HG03354 (cell line): ENCODE measurements around the gene XXYLT1.
"Not testable (repeated sequence)": the region's sequence is repeated elsewhere in the genome, so short reads cannot be mapped to it uniquely, and the experiment has no call there.

ENCODE experiments used
- ATAC-seq: cut with Tn5 transposase; IDR thresholded peaks from one replicate; pipeline ENCODE4 v1.9.1; 2021; ENCODE audit warnings: mild to moderate bottlenecking; ENCODE audit not compliant: unreplicated experiment, poor library complexity, severe bottlenecking

The XXYLT1 gene

DNA sequence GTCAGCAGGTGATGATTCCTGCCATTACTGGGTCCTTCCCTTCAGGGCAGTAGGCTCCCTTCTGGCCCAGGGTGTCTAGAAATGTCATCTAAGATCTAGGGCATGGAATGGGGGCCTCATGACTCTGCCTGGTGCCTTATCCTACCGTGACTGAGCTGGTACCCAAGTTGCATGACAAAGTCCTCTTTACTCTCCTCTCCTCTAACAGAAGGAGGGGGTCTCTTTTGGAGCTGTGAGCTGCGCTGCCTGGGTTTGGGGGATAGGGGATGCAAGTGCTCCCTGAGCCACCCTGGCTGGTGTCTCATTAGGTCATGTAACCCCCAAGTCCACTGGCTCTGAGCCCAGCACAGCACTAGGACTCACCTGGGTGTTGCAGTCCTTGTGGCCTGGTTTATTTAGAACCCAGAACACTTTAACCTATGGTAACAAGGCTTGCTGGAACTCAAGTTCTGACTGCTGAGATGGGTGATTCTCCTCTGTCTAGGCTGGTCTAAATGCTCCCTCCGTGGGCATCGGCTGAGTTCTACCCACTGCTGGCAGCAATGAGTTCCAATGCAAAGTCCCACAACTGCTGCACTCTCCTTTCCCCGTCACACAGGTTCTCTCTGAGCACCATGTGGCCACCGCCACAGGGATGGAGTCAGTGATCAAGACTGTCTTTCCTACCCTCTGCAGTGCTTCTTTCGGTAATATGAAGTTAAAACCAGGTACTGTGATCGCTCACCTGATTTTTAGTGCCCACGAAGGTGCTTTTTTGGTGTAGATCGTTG is 34.0 kb downstream of the XXYLT1 start:
- ATAC-seq = no peak

DNA sequence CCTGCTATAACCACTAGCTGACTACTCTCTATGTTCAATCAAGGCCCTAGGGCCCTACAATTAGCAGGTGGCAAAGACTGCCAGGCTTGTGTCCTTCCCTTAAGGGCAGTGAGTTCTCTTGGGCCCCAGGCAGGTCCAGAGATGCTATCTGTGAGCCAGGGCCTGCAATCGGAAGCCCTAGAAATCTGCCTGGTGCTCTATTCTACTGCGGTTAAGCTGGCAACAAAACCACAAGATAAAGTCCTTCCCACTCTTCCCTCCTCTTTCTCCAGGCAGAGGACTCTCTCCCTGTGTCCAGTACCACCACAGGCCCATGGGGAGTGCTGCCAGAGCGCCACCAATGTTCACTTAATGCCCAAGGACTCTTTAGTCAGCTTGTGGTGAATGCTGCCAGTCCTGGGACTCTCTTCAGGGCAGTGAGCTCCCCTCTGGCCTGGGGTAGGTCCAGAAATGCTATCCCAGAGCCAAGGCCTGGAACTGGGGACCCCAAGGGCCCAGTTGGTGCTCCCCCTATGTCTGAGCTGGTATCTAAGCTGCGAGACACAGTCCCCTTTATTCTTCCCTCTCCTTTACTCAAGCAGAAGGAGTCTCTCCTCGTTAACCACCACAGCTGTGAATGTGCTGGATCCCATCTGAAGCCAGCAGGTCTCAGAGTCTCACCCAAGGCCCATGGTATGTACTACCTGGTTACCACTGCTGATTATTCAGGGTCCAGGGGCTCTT is 34.7 kb downstream of the XXYLT1 start:
- ATAC-seq = no peak

DNA sequence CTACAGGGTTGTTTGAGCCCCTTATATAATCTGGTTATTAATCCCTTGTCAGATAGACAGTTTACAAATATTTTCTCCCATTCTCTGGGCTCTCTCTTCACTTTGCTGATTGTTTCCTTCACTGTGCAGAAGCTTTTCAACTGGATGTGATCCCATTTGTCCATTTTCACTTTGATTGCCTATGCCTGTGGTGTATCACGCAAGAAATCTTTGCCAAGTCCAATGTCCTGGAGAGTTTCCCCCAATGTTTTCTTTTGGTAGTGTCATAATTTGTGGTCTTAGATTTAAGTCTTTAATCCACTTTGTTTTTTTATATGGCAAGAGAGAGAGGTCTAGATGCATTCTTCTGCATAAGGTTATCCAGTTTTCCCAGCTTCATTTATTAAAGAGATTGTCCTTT is 40.7 kb downstream of the XXYLT1 start:
- ATAC-seq = no peak

DNA sequence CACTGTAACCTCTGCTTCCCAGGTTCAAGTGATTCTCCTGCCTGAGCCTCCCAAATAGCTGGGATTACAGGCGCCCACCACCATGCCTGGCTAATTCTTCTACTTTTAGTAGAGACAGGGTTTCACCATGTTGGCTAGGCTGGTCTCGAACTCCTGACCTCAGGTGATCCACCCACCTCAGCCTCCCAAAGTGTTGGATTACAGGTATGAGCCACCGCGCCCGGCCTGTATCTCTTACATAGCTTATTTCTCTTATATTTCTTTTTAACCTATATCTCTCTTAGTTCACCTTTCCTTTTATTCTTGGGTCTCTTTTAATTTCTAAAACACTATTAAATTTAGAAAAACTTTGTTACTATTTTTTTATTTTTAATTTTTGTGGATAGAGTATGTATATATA is 42.1 kb downstream of the XXYLT1 start:
- not testable (repeated sequence) for ATAC-seq

DNA sequence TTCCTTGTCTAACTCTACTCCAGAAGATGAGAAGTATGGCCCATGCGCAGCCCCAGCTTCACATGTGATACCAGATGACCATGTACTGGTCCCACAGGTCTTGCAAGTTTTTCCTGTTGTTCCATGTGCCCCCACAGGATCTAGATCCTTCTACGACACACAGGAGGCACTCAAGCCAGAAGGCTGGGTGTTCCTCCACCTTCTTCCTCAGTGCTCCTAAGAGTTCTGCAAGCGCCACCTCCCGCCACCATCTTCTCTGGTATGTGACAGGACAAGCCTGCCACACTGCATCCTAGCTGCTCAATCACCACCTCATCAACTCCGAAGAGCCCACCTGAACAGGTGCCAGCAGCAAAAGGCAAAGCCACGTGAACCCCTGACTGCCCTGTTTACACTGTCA is 43.1 kb downstream of the XXYLT1 start:
- no peak for ATAC-seq

DNA sequence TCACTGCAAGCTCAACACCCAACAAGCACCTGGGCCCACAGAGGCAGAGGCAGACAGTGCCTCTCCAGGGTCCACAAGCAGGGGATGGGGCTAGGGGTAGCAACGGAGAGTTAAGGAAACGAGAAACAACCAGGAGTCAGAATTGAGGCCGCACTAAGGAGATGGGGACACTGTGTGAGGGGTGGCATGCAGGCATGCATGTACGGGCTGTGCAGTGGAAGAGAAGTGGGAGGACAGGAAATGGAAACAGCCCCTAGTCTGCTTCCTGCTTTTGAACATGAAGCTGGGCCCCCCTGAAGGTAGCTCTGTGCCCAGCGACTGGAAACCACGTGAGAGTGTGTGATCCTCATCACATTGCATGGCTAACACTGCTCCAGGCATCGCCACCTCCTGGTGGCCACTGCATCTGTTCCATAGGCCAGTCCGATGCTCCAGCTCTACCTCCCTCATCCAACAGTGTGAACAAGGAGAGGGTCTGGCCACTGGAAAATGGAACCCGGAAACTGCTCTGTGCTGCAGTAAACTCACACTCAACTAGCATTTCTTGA is 44.0 kb downstream of the XXYLT1 start:
- no peak for ATAC-seq

DNA sequence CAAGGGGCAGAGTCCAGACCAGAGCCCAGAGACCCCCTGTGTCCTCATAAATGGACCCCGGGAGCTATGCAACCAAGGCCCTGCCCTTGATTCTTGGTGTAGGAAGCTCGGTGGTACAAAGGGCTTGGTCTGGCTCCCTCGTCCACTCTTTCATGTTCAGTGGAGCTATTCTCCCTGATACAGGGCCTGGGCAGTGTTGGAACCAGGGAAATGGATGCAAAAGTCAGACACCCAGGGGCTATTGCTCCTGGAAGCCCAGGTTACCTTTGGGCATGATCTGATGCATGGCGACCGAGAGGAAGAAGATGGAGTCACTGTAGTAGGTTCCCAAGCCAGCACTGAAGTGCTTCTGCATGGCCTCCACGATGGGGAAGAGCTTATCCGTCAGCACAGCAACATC is 44.5 kb downstream of the XXYLT1 start:
- ATAC-seq = no peak

DNA sequence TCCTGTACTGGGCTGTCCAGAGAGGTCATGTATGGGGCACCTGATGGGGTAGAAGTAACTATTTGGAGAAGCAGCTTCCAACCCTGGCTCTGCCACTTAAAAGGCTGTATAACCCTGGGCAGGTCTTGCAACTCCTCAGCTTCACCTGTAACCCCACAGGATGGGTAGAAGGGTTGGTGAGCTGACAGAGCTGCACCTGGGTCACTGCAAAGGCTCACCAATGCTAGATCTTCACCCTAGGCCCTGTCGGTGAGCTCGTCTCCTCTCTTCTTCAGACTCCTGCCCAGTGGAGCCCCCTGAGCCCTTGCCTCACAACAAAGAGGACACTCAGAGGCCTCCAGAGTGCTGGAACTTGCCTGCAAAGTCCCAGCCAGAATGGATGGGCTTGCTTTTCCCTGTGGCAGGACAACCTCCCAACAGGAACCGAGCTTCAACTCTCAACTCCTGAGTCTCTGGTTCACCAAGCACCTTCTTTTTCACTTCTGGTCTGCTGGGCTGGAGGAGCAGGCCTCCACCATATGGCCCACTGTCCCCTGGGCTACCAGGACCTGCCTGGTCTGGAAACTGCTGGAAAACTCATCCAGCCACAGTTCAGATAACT is 45.9 kb downstream of the XXYLT1 start:
- no peak for ATAC-seq

DNA sequence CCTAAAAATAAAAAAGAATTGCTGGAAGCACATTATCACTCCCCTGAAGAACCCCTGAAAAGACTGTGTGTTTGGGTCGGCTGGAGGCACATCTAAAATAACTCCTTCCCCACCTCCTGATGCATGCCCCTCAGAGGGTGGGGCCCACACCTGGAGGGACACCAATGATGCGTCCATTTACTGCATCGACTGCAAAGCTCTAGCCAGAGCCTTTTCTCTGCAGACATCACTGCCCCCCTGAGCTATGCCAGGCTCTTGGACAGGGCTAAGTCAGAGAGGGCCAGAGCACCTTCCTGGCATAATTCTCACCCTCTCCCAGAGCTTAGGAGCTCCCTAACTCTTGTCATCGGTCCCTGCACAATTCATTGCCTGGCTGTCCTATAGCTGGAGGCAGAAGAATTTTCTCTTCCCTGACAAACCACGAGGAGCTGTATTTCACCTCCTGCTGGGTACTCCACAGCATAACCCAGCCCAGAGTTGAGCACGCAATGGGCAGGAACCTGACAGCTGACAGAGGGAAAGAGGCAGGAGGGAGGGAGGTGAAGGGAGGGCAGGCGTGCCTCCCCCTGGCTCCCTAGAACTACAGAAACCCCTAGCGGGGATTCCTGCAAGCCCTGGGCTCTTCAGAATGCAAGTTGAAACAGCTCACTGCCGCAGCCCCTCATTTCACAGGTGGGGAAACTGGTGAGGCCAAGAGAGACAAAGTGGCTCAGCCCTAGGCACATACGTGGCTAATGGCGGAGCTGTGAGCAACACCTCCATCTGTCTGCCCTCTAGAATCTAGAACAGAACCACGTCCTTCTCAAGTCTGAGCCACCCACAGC is 46.6 kb downstream of the XXYLT1 start:
- ATAC-seq = no peak

DNA sequence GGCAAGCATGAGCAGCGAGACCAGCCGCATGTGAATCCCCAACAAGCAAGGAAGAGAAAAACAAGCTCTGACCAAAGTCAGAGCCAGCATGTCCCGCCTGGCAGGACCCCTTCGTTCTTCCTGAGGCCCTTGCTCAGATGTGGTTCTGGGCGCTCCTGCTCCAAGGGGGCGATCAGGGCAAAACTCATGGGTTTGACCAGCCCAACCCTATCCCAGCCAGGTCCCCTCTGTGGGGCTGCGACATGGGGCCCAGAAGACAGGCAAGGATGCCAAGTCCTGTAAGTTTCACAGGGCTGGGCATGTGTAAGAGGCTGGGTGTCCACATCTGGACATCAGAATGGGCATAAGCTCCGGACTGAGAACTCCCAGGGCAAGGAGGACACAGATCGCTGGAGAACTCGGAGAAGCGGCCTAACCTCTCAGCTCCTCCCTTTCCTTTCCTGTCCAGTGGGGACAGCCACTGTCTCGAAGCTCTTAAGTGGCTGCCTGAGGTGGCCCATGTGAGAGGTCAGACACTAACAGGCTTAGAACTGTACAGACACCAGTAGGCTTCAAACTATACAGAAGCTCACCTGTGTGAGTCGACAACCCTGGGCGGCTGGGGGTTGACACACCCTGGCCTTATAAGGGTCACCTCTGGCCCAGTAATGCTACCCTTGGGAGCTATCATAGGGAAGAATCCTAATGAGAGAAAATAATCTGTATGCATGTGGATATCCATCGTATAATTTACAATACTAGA is 48.9 kb downstream of the XXYLT1 start:
- no peak for ATAC-seq

DNA sequence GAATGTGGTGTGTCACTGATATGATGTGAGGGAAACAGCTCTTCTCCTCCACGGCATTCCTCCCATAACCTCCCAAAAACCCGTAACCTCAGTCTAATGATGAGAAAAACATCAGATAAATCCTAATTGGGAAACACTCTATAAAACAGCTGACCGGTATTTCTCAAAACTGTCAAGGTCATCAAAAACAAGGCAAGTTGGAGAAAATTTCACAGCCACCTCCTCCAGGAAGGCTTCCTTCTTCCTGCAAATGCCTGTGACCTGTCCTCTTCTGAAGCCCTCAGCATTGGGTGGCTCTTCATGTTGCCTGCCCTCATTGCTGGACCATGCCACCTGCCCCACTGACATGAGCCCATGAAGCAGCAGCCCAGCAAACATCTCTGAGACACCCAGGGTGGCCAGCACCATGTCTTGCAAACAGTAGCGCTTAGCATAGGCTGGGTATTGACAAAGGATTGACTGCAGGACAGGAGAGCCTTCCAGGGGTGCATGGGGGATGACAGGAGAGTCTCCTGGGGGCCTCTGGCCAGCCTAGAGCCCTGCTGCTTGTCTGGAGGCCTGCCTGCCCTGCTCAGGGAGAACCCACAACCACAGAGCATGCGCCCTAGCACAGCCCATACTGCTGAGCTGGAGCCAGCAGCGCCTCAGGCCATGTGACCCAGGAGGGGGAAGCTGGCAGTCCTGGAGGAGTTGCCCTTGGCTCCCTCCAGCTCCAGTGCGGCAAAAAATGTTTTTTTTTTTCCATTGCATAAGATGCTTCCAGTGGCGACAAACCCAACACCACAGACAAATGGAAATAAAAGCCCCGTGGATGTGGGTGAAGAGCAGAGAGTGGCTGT is 49.7 kb downstream of the XXYLT1 start:
- ATAC-seq = no peak

DNA sequence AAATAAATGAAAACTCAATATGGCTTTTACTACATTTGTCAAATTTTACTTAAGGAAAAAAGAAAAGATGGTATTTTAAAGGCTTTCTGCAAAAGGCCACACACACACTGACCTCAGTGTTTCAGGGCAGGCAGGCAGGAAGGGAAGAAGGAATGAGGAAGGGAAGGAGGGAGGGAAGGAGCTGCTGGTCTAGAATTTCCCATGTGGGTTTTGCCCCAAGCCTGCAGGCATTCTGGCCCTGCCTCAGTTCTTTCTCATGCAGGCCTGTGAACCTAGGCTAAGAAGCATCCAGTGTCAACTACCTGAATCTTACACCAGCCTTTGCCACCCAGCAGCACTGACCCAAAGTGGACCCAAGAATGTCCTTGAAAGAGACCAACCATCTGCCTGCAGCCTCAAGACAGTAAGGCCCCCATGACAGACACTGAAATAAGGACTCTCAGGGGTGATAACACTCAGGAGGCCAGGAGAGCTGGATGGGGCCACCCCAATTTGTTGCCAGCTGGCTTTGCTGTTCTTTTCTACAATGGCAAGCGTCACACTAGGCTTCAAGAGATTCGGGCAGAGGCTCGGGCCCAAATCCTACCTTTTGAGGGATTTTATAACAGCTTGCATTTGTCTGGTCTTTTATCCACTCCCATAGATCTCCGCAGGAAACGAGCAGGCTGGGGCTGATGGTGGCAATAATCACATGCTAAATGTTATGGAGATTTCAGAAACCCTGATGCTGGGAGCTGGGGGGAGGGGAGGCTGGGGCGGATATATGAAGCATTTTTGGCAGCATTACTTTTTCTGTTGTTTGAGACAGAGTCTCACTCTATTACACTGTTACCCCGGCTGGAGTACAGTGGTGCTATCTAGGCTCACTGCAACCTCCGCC is 51.4 kb downstream of the XXYLT1 start:
- ATAC-seq = no peak

DNA sequence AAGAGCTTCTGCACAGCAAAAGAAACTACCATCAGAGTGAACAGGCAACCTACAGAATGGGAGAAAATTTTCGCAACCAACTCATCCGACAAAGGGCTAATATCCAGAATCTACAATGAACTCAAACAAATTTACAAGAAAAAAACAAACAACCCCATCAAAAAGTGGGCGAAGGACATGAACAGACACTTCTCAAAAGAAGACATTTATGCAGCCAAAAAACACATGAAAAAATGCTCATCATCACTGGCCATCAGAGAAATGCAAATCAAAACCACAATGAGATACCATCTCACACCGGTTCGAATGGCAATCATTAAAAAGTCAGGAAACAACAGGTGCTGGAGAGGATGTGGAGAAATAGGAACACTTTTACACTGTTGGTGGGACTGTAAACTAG is 52.6 kb downstream of the XXYLT1 start:
- not testable (repeated sequence) for ATAC-seq

DNA sequence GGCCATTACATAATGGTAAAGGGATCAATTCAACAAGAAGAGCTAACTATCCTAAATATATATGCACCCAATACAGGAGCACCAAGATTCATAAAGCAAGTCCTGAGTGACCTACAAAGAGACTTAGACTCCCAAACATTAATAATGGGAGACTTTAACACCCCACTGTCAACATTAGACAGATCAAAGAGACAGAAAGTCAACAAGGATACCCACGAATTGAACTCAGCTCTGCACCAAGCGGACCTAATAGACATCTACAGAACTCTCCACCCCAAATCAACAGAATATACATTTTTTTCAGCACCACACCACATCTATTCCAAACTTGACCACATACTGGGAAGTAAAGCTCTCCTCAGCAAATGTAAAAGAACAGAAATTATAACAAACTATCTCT is 55.4 kb downstream of the XXYLT1 start:
- not testable (repeated sequence) for ATAC-seq

DNA sequence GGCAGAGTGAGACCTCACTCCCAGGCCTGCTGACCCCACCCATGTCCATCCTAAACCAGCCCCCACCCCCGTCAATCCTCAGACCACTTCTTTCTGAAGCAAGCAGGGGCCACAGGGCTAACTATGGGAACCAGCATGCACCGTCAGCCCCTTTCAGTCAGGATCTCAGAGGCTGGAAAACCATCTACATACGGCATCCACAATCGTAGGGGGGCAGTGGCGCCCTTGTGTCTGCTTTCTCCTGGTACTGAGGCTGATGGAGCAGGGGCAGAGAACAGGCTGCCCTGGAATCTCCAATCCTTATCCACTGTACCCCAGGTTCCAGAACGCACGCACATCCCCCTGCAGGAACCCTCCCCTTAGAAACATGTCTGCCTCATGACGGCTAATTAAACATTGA is 56.6 kb downstream of the XXYLT1 start:
- ATAC-seq = no peak

DNA sequence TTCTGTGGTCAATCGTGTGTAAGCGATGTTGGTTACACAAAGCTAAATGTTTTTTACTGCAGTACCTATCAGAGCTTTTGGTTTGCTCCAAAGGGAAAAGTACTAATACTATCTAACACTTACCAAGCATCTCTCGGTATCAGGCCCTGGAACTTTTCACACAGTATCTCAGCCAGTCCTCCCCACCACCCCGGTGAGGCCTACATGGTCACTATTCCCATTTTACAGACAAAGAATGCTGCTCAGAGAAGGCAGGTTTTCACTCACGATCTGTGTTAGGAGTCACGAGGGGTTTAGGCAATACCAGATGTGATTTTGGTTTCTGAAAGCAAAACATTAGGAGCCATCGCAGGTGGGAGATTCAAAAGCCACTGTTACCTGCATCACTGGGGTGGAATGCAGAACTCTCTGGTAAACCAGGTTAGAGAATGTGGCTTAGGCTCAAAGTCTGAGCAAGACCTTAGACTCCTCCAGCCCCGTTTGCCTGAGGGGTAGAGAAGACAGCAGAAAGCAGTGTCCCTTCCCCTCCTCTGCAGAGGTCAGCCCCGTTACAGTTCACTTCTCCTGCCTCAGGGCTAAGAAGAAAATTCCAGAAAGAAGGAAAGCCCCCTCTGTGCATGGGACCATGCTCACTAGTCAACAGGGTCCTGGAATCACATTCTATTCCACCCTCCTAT is 57.2 kb downstream of the XXYLT1 start:
- no peak for ATAC-seq
